HG03439 (cell line): ENCODE data around the gene VPS29.
"Not testable (repeated sequence)": the region's sequence is repeated elsewhere in the genome, so short reads cannot be mapped to it uniquely, and the experiment has no call there.

ENCODE experiments used
- ATAC-seq: cut with Tn5 transposase; IDR thresholded peaks from one replicate; pipeline ENCODE4 v1.9.1; 2021; ENCODE audit warnings: mild to moderate bottlenecking, moderate library complexity; ENCODE audit not compliant: unreplicated experiment

VPS29 gene

GRCh38 chr12:110528277-110528839 lies 26.4 kb upstream of the VPS29 start:
- no peak for ATAC-seq

- not testable (repeated sequence) for ATAC-seq
Observed at GRCh38 chr12:110520876-110521712, 19.2 kb upstream of the VPS29 start.

- ATAC-seq, result not testable (repeated sequence)
Observed at GRCh38 chr12:110518014-110518413, 16.1 kb upstream of the VPS29 start.

- no peak for ATAC-seq
Observed at GRCh38 chr12:110516995-110517394, 15.1 kb upstream of the VPS29 start.

GRCh38 chr12:110514363-110514762 lies 12.5 kb upstream of the VPS29 start:
- no peak for ATAC-seq

- no peak for ATAC-seq
Observed at GRCh38 chr12:110513842-110514241, 11.9 kb upstream of the VPS29 start.

- no peak for ATAC-seq
Observed at GRCh38 chr12:110508071-110508586, 6.2 kb upstream of the VPS29 start.

- ATAC-seq, result no peak
Observed at GRCh38 chr12:110505332-110505731, 3.4 kb upstream of the VPS29 start.

GRCh38 chr12:110503432-110503831 lies 1.5 kb upstream of the VPS29 start:
- no peak for ATAC-seq

- ATAC-seq, result peak; percentile 18
Observed at GRCh38 chr12:110501399-110501751, 536 bp downstream of the VPS29 start.

- no peak for ATAC-seq
Observed at GRCh38 chr12:110498984-110499706, 2.8 kb downstream of the VPS29 start.

- no peak for ATAC-seq
Observed at GRCh38 chr12:110475426-110475825, 26.5 kb downstream of the VPS29 start.

- ATAC-seq, result peak; percentile 78
Observed at GRCh38 chr12:110468214-110469048, 33.5 kb downstream of the VPS29 start, which contains the start of the genes FAM216A and GPN3. Gene FAM216A (plus strand): TSS chr12:110468845. CDS start chr12:110468876, 31 bp downstream. Gene GPN3 (minus strand): TSS chr12:110468257. CDS start chr12:110468203, 54 bp downstream.

- ATAC-seq, result no peak
Observed at GRCh38 chr12:110467847-110468213, 34.1 kb downstream of the VPS29 start.

- no peak for ATAC-seq
Observed at GRCh38 chr12:110466791-110467190, 35.1 kb downstream of the VPS29 start.

GRCh38 chr12:110465765-110466164 lies 36.1 kb downstream of the VPS29 start:
- ATAC-seq, result not testable (repeated sequence)

GRCh38 chr12:110465024-110465423 lies 36.9 kb downstream of the VPS29 start:
- ATAC-seq, result no peak

- ATAC-seq, result not testable (repeated sequence)
Observed at GRCh38 chr12:110461189-110461588, 40.7 kb downstream of the VPS29 start.

GRCh38 chr12:110458756-110459155 lies 43.2 kb downstream of the VPS29 start:
- ATAC-seq, result no peak

- ATAC-seq, result no peak
Observed at GRCh38 chr12:110453569-110454296, 48.2 kb downstream of the VPS29 start.
